Measurements from ENCODE around the gene SBF2. TPM values are rescaled to one million over a fixed set of nuclear protein-coding genes. Genes with fewer than 3 reads are reported as not detected.

The SBF2 gene
- polyA plus RNA-seq, 1 donor from 2014 or later: 53.4 TPM

DNA sequence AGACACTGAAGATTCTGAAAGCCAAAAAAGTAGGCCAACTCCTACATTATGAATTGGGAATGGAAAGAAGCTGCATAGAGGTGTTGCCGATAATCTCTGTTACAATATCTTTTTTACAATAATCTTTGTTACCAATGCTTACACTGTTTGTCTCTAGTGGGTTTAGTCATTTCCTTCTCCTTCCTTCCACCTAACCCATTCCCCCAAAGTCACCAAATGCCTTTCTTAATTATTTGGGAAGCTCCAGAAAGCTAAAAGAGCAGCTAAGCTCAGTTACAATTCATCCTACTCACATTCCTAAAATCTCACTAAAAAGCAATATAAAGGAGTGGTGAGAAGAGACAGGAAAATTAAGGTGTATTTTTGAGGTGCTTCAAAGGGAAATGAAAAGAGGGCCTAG lies 316.5 kb downstream of the SBF2 start:
- Histone ChIP-seq H3K27ac (ENCODE audit: low read length) (no peak overlapping the region), H3K4me2 (ENCODE audit: low read length) (no peak overlapping the region), H3K9me3 (ENCODE audit: low read length) (no peaks in the 10 kb centered on the region), H3K9ac (ENCODE audit: low read length) (no peak overlapping the region), H3K36me3 (ENCODE audit: insufficient read depth, low read length) (no peaks in the 10 kb centered on the region), H4K20me1 (ENCODE audit: insufficient read depth) (no peaks in the 10 kb centered on the region), H3F3A (ENCODE audit: insufficient read depth, low read length, poor library complexity, severe bottlenecking) (no peaks in the 10 kb centered on the region), H3K79me2 (replicated peaks; ENCODE audit: insufficient read depth, low read length) (no peaks in the 10 kb centered on the region), H3K9me2 (ENCODE audit: insufficient read depth, low read length) (no peaks in the 10 kb centered on the region), H2AFZ (ENCODE audit: low read depth, low read length) (no peak overlapping the region), H3K27me3 (ENCODE audit: insufficient read depth, low read depth, low read length) (no peaks in the 10 kb centered on the region), H3K4me3 (ENCODE audit: low read length) (no peak overlapping the region)
- TF ChIP-seq, protein P1, sequence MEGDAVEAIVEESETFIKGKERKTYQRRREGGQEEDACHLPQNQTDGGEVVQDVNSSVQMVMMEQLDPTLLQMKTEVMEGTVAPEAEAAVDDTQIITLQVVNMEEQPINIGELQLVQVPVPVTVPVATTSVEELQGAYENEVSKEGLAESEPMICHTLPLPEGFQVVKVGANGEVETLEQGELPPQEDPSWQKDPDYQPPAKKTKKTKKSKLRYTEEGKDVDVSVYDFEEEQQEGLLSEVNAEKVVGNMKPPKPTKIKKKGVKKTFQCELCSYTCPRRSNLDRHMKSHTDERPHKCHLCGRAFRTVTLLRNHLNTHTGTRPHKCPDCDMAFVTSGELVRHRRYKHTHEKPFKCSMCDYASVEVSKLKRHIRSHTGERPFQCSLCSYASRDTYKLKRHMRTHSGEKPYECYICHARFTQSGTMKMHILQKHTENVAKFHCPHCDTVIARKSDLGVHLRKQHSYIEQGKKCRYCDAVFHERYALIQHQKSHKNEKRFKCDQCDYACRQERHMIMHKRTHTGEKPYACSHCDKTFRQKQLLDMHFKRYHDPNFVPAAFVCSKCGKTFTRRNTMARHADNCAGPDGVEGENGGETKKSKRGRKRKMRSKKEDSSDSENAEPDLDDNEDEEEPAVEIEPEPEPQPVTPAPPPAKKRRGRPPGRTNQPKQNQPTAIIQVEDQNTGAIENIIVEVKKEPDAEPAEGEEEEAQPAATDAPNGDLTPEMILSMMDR (IDR thresholded peaks at IDR 0.05; ENCODE audit: poor library complexity, severe bottlenecking): no peak
- no peak for TF ChIP-seq SMC3 (conservative IDR thresholded peaks at IDR 0.05; ENCODE audit: poor library complexity)
- no peak for TF ChIP-seq MXI1 (conservative IDR thresholded peaks at IDR 0.05; ENCODE audit: poor library complexity, severe bottlenecking)
- TF ChIP-seq RAD21 (conservative IDR thresholded peaks at IDR 0.05): no peak
- no peak for TF ChIP-seq EP300 (conservative IDR thresholded peaks at IDR 0.05; ENCODE audit: poor library complexity, severe bottlenecking)
- TF ChIP-seq POLR2AphosphoS5 (IDR thresholded peaks at IDR 0.05): no peak
- no peak for TF ChIP-seq TAF1 (IDR thresholded peaks at IDR 0.05; ENCODE audit: low read depth)
- TF ChIP-seq, protein P2, sequence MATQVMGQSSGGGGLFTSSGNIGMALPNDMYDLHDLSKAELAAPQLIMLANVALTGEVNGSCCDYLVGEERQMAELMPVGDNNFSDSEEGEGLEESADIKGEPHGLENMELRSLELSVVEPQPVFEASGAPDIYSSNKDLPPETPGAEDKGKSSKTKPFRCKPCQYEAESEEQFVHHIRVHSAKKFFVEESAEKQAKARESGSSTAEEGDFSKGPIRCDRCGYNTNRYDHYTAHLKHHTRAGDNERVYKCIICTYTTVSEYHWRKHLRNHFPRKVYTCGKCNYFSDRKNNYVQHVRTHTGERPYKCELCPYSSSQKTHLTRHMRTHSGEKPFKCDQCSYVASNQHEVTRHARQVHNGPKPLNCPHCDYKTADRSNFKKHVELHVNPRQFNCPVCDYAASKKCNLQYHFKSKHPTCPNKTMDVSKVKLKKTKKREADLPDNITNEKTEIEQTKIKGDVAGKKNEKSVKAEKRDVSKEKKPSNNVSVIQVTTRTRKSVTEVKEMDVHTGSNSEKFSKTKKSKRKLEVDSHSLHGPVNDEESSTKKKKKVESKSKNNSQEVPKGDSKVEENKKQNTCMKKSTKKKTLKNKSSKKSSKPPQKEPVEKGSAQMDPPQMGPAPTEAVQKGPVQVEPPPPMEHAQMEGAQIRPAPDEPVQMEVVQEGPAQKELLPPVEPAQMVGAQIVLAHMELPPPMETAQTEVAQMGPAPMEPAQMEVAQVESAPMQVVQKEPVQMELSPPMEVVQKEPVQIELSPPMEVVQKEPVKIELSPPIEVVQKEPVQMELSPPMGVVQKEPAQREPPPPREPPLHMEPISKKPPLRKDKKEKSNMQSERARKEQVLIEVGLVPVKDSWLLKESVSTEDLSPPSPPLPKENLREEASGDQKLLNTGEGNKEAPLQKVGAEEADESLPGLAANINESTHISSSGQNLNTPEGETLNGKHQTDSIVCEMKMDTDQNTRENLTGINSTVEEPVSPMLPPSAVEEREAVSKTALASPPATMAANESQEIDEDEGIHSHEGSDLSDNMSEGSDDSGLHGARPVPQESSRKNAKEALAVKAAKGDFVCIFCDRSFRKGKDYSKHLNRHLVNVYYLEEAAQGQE (IDR thresholded peaks at IDR 0.05; ENCODE audit: borderline replicate concordance): no peak

DNA sequence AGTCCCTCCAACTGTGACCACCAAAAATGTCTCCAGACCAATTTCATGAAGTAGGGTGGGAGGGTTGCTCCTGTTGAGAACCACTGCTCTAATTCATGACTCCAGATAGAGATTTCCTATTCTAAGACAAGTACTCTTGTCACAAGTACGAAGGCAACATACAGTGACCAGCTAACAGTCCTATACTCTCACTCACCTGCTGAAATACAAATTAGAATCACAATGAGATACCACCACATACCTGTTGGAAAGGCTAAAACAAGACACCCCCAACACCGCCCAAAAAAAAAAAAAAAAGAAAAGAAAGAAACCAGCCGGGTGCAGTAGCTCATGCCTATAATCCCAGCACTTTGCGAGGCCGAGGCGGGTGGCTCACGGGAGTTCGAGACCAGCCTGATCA lies 319.6 kb downstream of the SBF2 start:
- Histone ChIP-seq H2AFZ (ENCODE audit: low read depth, low read length) (no peak overlapping the region), H3K4me2 (ENCODE audit: low read length) (no peak overlapping the region), H3K79me2 (replicated peaks; ENCODE audit: insufficient read depth, low read length) (no peaks in the 10 kb centered on the region), H4K20me1 (ENCODE audit: insufficient read depth) (no peaks in the 10 kb centered on the region), H3K9ac (ENCODE audit: low read length) (no peak overlapping the region), H3K4me3 (ENCODE audit: low read length) (no peak overlapping the region), H3K9me3 (ENCODE audit: low read length) (no peaks in the 10 kb centered on the region), H3F3A (ENCODE audit: insufficient read depth, low read length, poor library complexity, severe bottlenecking) (no peaks in the 10 kb centered on the region), H3K36me3 (ENCODE audit: insufficient read depth, low read length) (no peaks in the 10 kb centered on the region), H3K9me2 (ENCODE audit: insufficient read depth, low read length) (no peaks in the 10 kb centered on the region), H3K27ac (ENCODE audit: low read length) (no peak overlapping the region), H3K27me3 (ENCODE audit: insufficient read depth, low read depth, low read length) (no peaks in the 10 kb centered on the region)
- TF ChIP-seq RAD21 (conservative IDR thresholded peaks at IDR 0.05): no peak
- TF ChIP-seq EP300 (conservative IDR thresholded peaks at IDR 0.05; ENCODE audit: poor library complexity, severe bottlenecking): no peak
- TF ChIP-seq EZH2 (IDR thresholded peaks at IDR 0.05; ENCODE audit: borderline replicate concordance, insufficient read depth, low read length, poor library complexity, severe bottlenecking): no peak
- TF ChIP-seq, protein P1 (IDR thresholded peaks at IDR 0.05; ENCODE audit: poor library complexity, severe bottlenecking): no peak
- no peak for TF ChIP-seq SMC3 (conservative IDR thresholded peaks at IDR 0.05; ENCODE audit: poor library complexity)
- TF ChIP-seq, protein P2 (IDR thresholded peaks at IDR 0.05; ENCODE audit: borderline replicate concordance): no peak
- no peak for TF ChIP-seq TAF1 (IDR thresholded peaks at IDR 0.05; ENCODE audit: low read depth)
- TF ChIP-seq POLR2AphosphoS5 (IDR thresholded peaks at IDR 0.05): no peak
- TF ChIP-seq MXI1 (conservative IDR thresholded peaks at IDR 0.05; ENCODE audit: poor library complexity, severe bottlenecking): no peak
